IMR-90 (cell line): ENCODE results near the gene ENOX2.

ENCODE experiments used
- BHLHE40 ChIP-seq: fragments of 150-350 bp; IDR thresholded peaks from 2 replicates; pipeline ENCODE4 v1.6.1; 2016; ENCODE audit warnings: mild to moderate bottlenecking, low read depth, low read length
- CEBPB ChIP-seq: IDR thresholded peaks from 2 replicates; pipeline ENCODE4 v1.6.1; 2012; ENCODE audit warnings: low read depth, low read length, improper control_type of control experiment
- CHD1 ChIP-seq: IDR thresholded peaks from 2 replicates; pipeline ENCODE4 v1.6.1; 2012; ENCODE audit warnings: low read depth, low read length, improper control_type of control experiment
- POLR2A ChIP-seq: IDR thresholded peaks from 2 replicates; pipeline ENCODE4 v1.6.1; 2012; ENCODE audit warnings: mild to moderate bottlenecking, low read depth, low read length
- RAD21 ChIP-seq: IDR thresholded peaks from 2 replicates; pipeline ENCODE4 v1.6.1; 2012; ENCODE audit warnings: low read length, improper control_type of control experiment
- RCOR1 ChIP-seq: IDR thresholded peaks from 2 replicates; pipeline ENCODE4 v1.6.1; 2012; ENCODE audit warnings: mild to moderate bottlenecking, low read length, improper control_type of control experiment; ENCODE audit not compliant: insufficient replicate concordance
- SMC3 ChIP-seq: fragments of 150-350 bp; IDR thresholded peaks from 2 replicates; pipeline ENCODE4 v1.6.1; 2016; ENCODE audit warnings: low read depth, mild to moderate bottlenecking, antibody characterized with exemption, low read length, moderate library complexity
- TF ChIP-seq, protein P1 (sequence below): conservative IDR thresholded peaks from 2 replicates; pipeline ENCODE4 v1.5.1; 2012; ENCODE audit warnings: mild to moderate bottlenecking, low read depth, low read length, improper control_type of control experiment
- TF ChIP-seq, protein P2 (sequence below): fragments of 150-350 bp; IDR thresholded peaks from 2 replicates; pipeline ENCODE4 v1.6.1; 2017; ENCODE audit warnings: mild to moderate bottlenecking, antibody characterized with exemption, low read length, low read depth

DNA sequence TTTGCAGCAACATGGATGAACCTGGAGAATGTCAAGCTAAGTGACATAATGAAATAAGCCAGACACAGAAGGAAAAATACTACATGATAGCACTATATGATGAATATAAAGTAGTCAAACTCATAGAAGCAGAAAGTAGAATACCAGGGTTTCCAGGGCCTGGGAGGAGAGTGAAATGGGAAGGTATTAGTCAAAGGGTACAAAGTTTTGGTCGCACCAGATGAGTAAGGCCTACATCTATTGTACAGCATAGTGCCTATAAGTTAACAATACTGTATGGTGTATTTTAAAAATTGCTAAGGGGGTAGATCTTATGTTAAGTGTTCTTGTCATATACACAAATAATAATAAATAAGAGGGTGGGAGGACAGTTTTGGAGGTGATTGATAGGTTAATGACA lies 41.5 kb downstream of the ENOX2 start:
- TF ChIP-seq, protein P1, sequence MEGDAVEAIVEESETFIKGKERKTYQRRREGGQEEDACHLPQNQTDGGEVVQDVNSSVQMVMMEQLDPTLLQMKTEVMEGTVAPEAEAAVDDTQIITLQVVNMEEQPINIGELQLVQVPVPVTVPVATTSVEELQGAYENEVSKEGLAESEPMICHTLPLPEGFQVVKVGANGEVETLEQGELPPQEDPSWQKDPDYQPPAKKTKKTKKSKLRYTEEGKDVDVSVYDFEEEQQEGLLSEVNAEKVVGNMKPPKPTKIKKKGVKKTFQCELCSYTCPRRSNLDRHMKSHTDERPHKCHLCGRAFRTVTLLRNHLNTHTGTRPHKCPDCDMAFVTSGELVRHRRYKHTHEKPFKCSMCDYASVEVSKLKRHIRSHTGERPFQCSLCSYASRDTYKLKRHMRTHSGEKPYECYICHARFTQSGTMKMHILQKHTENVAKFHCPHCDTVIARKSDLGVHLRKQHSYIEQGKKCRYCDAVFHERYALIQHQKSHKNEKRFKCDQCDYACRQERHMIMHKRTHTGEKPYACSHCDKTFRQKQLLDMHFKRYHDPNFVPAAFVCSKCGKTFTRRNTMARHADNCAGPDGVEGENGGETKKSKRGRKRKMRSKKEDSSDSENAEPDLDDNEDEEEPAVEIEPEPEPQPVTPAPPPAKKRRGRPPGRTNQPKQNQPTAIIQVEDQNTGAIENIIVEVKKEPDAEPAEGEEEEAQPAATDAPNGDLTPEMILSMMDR: no peak
- TF ChIP-seq RCOR1: no peak
- TF ChIP-seq POLR2A: no peak
- TF ChIP-seq CHD1: no peak
- no peak for TF ChIP-seq RAD21
- no peak for TF ChIP-seq BHLHE40
- TF ChIP-seq, protein P2, sequence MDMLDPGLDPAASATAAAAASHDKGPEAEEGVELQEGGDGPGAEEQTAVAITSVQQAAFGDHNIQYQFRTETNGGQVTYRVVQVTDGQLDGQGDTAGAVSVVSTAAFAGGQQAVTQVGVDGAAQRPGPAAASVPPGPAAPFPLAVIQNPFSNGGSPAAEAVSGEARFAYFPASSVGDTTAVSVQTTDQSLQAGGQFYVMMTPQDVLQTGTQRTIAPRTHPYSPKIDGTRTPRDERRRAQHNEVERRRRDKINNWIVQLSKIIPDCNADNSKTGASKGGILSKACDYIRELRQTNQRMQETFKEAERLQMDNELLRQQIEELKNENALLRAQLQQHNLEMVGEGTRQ: no peak
- TF ChIP-seq SMC3: no peak
- no peak for TF ChIP-seq CEBPB
